A549 (cell line): ENCODE data around the gene SETD1B.

ENCODE experiments used
- FOSB ChIP-seq: fragments of 250-450 bp; sonication (Bioruptor Pico); IDR thresholded peaks from 2 replicates; pipeline ENCODE4 v1.5.0; 2020; ENCODE audit warnings: mild to moderate bottlenecking, moderate library complexity
- POLR2AphosphoS2 ChIP-seq: conservative IDR thresholded peaks from 2 replicates; pipeline ENCODE4 v1.6.1; 2012; ENCODE audit warnings: low read length, improper control_type of control experiment, inconsistent platforms
- RAD21 ChIP-seq, 2 experiments: fragments of >200 bp in 1 of 2; sonication (Bioruptor Twin) in 1 of 2; formaldehyde crosslinking in 1 of 2; IDR thresholded peaks in 1 of 2; conservative IDR thresholded peaks in 1 of 2; 2 replicates in 1 of 2; 3 replicates in 1 of 2; pipeline ENCODE4 v1.6.1; 2012 to 2018; ENCODE audit warnings: inconsistent platforms in 1 of 2
- TF ChIP-seq, protein P1 (sequence below): fragments of 150-350 bp; IDR thresholded peaks from 2 replicates; pipeline ENCODE4 v1.6.1; 2014; ENCODE audit warnings: low read depth, mild to moderate bottlenecking, low read length

DNA sequence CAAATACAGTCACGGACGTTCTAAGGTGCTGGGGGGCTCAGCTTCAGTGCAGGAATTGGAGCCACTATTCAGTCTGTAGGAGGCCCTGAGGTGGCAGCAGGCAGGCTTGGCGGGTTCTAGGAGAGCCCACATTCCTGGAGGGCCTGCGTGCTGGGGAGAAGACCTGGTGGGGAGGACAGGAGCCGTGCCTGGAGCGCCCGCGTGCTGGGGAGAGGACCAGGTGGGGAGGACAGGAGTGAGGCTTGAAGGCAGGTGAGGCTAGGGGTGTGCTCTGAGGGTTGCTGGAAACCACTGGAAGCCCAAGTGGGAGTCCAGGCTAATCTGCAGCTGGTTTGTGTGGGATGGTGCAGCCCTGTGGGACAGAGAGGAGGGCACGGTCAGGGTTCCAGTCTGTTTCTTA lies 33.4 kb upstream of the SETD1B start:
- TF ChIP-seq, protein P1, sequence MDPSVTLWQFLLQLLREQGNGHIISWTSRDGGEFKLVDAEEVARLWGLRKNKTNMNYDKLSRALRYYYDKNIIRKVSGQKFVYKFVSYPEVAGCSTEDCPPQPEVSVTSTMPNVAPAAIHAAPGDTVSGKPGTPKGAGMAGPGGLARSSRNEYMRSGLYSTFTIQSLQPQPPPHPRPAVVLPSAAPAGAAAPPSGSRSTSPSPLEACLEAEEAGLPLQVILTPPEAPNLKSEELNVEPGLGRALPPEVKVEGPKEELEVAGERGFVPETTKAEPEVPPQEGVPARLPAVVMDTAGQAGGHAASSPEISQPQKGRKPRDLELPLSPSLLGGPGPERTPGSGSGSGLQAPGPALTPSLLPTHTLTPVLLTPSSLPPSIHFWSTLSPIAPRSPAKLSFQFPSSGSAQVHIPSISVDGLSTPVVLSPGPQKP = no peak
- TF ChIP-seq RAD21 (conservative IDR thresholded peaks at IDR 0.05 in 1 of 2, IDR thresholded peaks at IDR 0.05 in 1 of 2) (no peak), FOSB (CRISPR knock-in tag) (no peak), POLR2AphosphoS2 (no peak)
